HCT116 (cell line): ENCODE measurements around the gene SHF. TPM values are rescaled to one million over a fixed set of nuclear protein-coding genes. Genes with fewer than 3 reads are reported as not detected.
A peak's percentile ranks its signal among the peaks of the same experiment; 100 is the strongest.

Experiments used
- ATAC-seq: fragments of 200-7000 bp; cut with Tn5 transposase; 2 replicates; pipeline ENCODE4 v1.9.1; 2020; ENCODE audit warnings: mild to moderate bottlenecking, moderate library complexity
- BruUV-seq: library from RNA; stranded (reverse); fragments of 400-500 nt; replicated peaks from 2 replicates; lab custom pipeline; 2021; lab: Mats Ljungman, UMichigan
- CTCF ChIA-PET: fragments of 300-600 bp; sonication (Branson Sonifier 250); formaldehyde crosslinking; loops from one replicate; lab custom pipeline; 2021; ENCODE audit warnings: antibody characterized with exemption; lab: Charles Lee
- POLR2A ChIA-PET: fragments of 300-600, 350-600 bp; sonication (Branson Sonifier 250); formaldehyde crosslinking; loops from one replicate; lab custom pipeline; 2021; ENCODE audit warnings: antibody characterized with exemption; lab: Charles Lee
- RAD21 ChIA-PET, 2 experiments: fragments of 300-600 bp; sonication (Branson Sonifier 250); formaldehyde crosslinking; loops; one replicate each; lab custom pipeline; 2023; ENCODE audit warnings: low total read pairs in 2 of 2; ENCODE audit not compliant: uncharacterized antibody in 2 of 2, unreplicated experiment in 2 of 2, low non-redundant PET in 1 of 2; lab: Charles Lee
- DNase-seq: peaks from one replicate; pipeline ENCODE4 v3.0.0-alpha.2; 2010; ENCODE audit warnings: low read depth, low spot score
- H2AFZ ChIP-seq: fragments of 200-600 bp; shearing (Covaris generic), sonication (generic); 2 replicates; pipeline ENCODE4 v1.6.1; 2017; ENCODE audit warnings: low read depth, mixed run types, mixed read lengths, antibody characterized with exemption, low read length; ENCODE audit not compliant: poor library complexity, severe bottlenecking
- H3K27ac ChIP-seq: 2 replicates; pipeline ENCODE4 v1.5.1; 2012; ENCODE audit warnings: low read depth, low read length
- H3K27me3 ChIP-seq: fragments of 200-600 bp; sonication (generic); 2 replicates; pipeline ENCODE4 v1.6.1; 2016; ENCODE audit warnings: mixed run types, low read length, mixed read lengths; ENCODE audit not compliant: insufficient read depth
- H3K36me3 ChIP-seq, 2 experiments: fragments of 200-500 bp in 1 of 2; fragments of 200-600 bp in 1 of 2; sonication (Bioruptor generic) in 1 of 2; sonication (generic) in 1 of 2; 2 replicates each; pipeline versions ENCODE4 v1.5.1 to v1.6.1; 2014 to 2016; ENCODE audit warnings: low read length in 2 of 2, inconsistent platforms in 1 of 2, mixed read lengths in 1 of 2, mixed run types in 1 of 2; ENCODE audit not compliant: insufficient read depth in 2 of 2, control insufficient read depth in 1 of 2
- H3K4me1 ChIP-seq, 2 experiments: fragments of 200-600 bp in 1 of 2; sonication (generic) in 1 of 2; 2 replicates each; pipeline versions ENCODE4 v1.5.1 to v1.6.1; 2012 to 2017; ENCODE audit warnings: low read length in 2 of 2, inconsistent platforms in 1 of 2, mild to moderate bottlenecking in 1 of 2, mixed read lengths in 1 of 2, mixed run types in 1 of 2, moderate library complexity in 1 of 2; ENCODE audit not compliant: insufficient read depth in 2 of 2, control insufficient read depth in 1 of 2
- H3K4me2 ChIP-seq: fragments of 200-600 bp; sonication (generic); 2 replicates; pipeline ENCODE4 v1.6.1; 2017; ENCODE audit warnings: mixed run types, low read length, mixed read lengths
- H3K4me3 ChIP-seq, 2 experiments: fragments of 200-600 bp in 1 of 2; sonication (generic) in 1 of 2; replicated peaks in 1 of 2; 2 replicates each; pipeline ENCODE4 v1.5.1; 2011 to 2016; ENCODE audit warnings: low read length in 2 of 2, control low read depth in 1 of 2, low read depth in 1 of 2, mild to moderate bottlenecking in 1 of 2, mixed read lengths in 1 of 2, mixed run types in 1 of 2
- H3K79me2 ChIP-seq: fragments of 200-600 bp; sonication (generic); 2 replicates; pipeline ENCODE4 v1.6.1; 2017; ENCODE audit warnings: mild to moderate bottlenecking, mixed run types, low read length, moderate library complexity, mixed read lengths; ENCODE audit not compliant: insufficient read depth
- H3K9ac ChIP-seq: fragments of 200-600 bp; sonication (generic); 2 replicates; pipeline ENCODE4 v1.6.1; 2016; ENCODE audit warnings: low read length, mixed read lengths
- H3K9me2 ChIP-seq: fragments of 200-600 bp; sonication (generic), shearing (Covaris generic); 2 replicates; pipeline ENCODE4 v1.6.1; 2017; ENCODE audit warnings: mixed run types, mild to moderate bottlenecking, moderate library complexity; ENCODE audit not compliant: insufficient read depth
- H3K9me3 ChIP-seq, 2 experiments: fragments of 200-500 bp in 1 of 2; fragments of 200-600 bp in 1 of 2; sonication (Bioruptor generic) in 1 of 2; sonication (generic) in 1 of 2; 2 replicates each; pipeline ENCODE4 v1.6.1; 2014 to 2017; ENCODE audit warnings: low read length in 2 of 2, mixed read lengths in 2 of 2, inconsistent platforms in 1 of 2, low read depth in 1 of 2, mild to moderate bottlenecking in 1 of 2, mixed run types in 1 of 2, moderate library complexity in 1 of 2; ENCODE audit not compliant: control insufficient read depth in 1 of 2, insufficient read depth in 1 of 2
- H4K20me1 ChIP-seq: fragments of 200-600 bp; sonication (generic), shearing (Covaris generic); 2 replicates; pipeline ENCODE4 v1.6.1; 2017; ENCODE audit warnings: mixed run types, mild to moderate bottlenecking, moderate library complexity; ENCODE audit not compliant: insufficient read depth
- CEBPB ChIP-seq: IDR thresholded peaks from 2 replicates; pipeline ENCODE4 v1.6.1; 2012; ENCODE audit warnings: low read depth
- EGR1 ChIP-seq: IDR thresholded peaks from 2 replicates; pipeline ENCODE4 v1.6.1; 2012; ENCODE audit warnings: low read depth
- POLR2A ChIP-seq: IDR thresholded peaks from 2 replicates; pipeline ENCODE4 v1.7.0; 2011; ENCODE audit warnings: borderline replicate concordance; ENCODE audit not compliant: insufficient read depth, insufficient read length; ENCODE audit errors: extremely low read depth
- POLR2AphosphoS5 ChIP-seq: IDR thresholded peaks from 2 replicates; pipeline ENCODE4 v1.6.1; 2011; ENCODE audit warnings: mild to moderate bottlenecking, low read depth, low read length, moderate library complexity
- RAD21 ChIP-seq: IDR thresholded peaks from 2 replicates; pipeline ENCODE4 v1.6.1; 2012; ENCODE audit warnings: low read depth, mild to moderate bottlenecking
- SP1 ChIP-seq: IDR thresholded peaks from 2 replicates; pipeline ENCODE4 v1.6.1; 2012; ENCODE audit warnings: low read depth
- SRF ChIP-seq: IDR thresholded peaks from 2 replicates; pipeline ENCODE4 v1.6.1; 2012; ENCODE audit warnings: low read depth
- ZNF274 ChIP-seq: fragments of 200-500 bp; sonication (Bioruptor generic); IDR thresholded peaks from 2 replicates; pipeline ENCODE4 v1.6.1; 2014; ENCODE audit warnings: mild to moderate bottlenecking, low read depth, low read length, inconsistent platforms
- intact Hi-C: fragments of 100-400 bp; cut with micrococcal nuclease; formaldehyde crosslinking; loops from 2 replicates; pipeline ENCODE4 v1.10.0; 2022
- total RNA-seq: library from RNA; stranded (reverse); gene quantifications from one replicate; pipeline ENCODE4 v1.2.1, GENCODE V29; 2021; ENCODE audit not compliant: unreplicated experiment
- TF ChIP-seq, protein P1 (sequence below): IDR thresholded peaks from 2 replicates; pipeline ENCODE4 v1.6.1; 2012
- TF ChIP-seq, protein P2 (sequence below), 3 experiments: fragments of 200-600 bp in 1 of 3; sonication (generic) in 1 of 3; IDR thresholded peaks in 2 of 3; conservative IDR thresholded peaks in 1 of 3; 2 replicates each; pipeline ENCODE4 v1.5.1; 2012 to 2017; ENCODE audit warnings: low read depth in 2 of 3, low read length in 2 of 3, antibody characterized with exemption in 1 of 3, borderline replicate concordance in 1 of 3, control low read depth in 1 of 3, mild to moderate bottlenecking in 1 of 3, mixed read lengths in 1 of 3, mixed run types in 1 of 3, moderate library complexity in 1 of 3; ENCODE audit not compliant: insufficient read depth in 1 of 3
- TF ChIP-seq, protein P3 (sequence below): IDR thresholded peaks from 2 replicates; pipeline ENCODE4 v1.6.1; 2012

Gene SHF
- total RNA-seq, 1 experiment from 2014 or later: 2.6 TPM

DNA sequence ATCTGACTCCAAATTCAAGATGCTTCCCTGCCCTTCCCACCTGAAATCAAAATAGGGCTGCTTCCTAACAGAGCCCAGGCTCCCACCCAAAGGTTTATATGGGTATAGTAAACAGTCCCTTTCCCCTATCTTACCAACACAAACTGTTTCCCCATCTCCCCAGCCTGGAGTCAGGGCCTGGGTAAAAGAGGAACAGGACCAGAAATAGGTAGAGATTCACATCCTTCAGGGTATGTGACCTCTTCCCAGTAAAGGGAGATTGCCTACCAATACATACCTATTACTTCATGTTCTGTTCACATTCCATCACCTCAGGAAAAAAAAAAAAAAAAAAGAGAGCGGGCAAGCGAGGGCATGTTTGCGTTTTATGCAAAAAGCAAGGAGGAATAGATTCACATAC is 9.7 kb upstream of the SHF start:
- DNase-seq: no peak
- Histone ChIP-seq H3K79me2 (no peaks in the 10 kb centered on the region), H3K4me1 (peaks cover 11 to 36% of the 10 kb centered on the region in 2 experiments), H3K9me2 (no peaks in the 10 kb centered on the region), H3K4me2 (peak overlapping the region; percentile 94; the same call in 1 of the 2 replicates)
- no TSS peak for BruUV-seq
- no peak for TF ChIP-seq SP1
- no peak for TF ChIP-seq ZNF274
- TF ChIP-seq, protein P1, sequence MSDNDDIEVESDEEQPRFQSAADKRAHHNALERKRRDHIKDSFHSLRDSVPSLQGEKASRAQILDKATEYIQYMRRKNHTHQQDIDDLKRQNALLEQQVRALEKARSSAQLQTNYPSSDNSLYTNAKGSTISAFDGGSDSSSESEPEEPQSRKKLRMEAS: no peak
- TF ChIP-seq RAD21: no peak
- TF ChIP-seq SRF: no peak
- TF ChIP-seq EGR1: no peak
- TF ChIP-seq, protein P2, sequence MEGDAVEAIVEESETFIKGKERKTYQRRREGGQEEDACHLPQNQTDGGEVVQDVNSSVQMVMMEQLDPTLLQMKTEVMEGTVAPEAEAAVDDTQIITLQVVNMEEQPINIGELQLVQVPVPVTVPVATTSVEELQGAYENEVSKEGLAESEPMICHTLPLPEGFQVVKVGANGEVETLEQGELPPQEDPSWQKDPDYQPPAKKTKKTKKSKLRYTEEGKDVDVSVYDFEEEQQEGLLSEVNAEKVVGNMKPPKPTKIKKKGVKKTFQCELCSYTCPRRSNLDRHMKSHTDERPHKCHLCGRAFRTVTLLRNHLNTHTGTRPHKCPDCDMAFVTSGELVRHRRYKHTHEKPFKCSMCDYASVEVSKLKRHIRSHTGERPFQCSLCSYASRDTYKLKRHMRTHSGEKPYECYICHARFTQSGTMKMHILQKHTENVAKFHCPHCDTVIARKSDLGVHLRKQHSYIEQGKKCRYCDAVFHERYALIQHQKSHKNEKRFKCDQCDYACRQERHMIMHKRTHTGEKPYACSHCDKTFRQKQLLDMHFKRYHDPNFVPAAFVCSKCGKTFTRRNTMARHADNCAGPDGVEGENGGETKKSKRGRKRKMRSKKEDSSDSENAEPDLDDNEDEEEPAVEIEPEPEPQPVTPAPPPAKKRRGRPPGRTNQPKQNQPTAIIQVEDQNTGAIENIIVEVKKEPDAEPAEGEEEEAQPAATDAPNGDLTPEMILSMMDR (IDR thresholded peaks at IDR 0.05 in 2 of 3, conservative IDR thresholded peaks at IDR 0.05 in 1 of 3; ENCODE audit: borderline replicate concordance in 1 of 3, insufficient read depth in 1 of 3, low read depth in 2 of 3, low read length in 2 of 3): no peak
- TF ChIP-seq CEBPB: no peak
- no peak for TF ChIP-seq POLR2A
- TF ChIP-seq POLR2AphosphoS5: no peak
- TF ChIP-seq, protein P3, sequence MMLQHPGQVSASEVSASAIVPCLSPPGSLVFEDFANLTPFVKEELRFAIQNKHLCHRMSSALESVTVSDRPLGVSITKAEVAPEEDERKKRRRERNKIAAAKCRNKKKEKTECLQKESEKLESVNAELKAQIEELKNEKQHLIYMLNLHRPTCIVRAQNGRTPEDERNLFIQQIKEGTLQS: no peak
- TF ChIP-seq, all 23 proteins: peak for 0
- ChIA-PET RAD21 (no interaction called here), CTCF (interaction anchor here (0.9 to 4.8 kb wide), 4 partner anchors 10 to 82 kb away, joined by 3 to 44 read pairs (median 5); no protein-coding TSS in a partner anchor), POLR2A (no interaction called here)
- intact Hi-C loops: no loop called here
- Histone ChIP-seq H3K27me3 (no peaks in the 10 kb centered on the region), H3K27ac (no peak overlapping the region; the same call in 1 of the 2 replicates), H3K9me3 (no peaks in the 10 kb centered on the region), H3K4me3 (no peak overlapping the region), H2AFZ (peak overlapping the region; percentile 66), H3K36me3 (no peaks in the 10 kb centered on the region), H3K9ac (no peak overlapping the region), H4K20me1 (no peaks in the 10 kb centered on the region)
- ATAC-seq: no peak
